Epithelial cell of prostate (primary cell): ENCODE measurements around the gene EMILIN2.

Source experiments
- DNase-seq: peaks from one replicate; pipeline ENCODE4 v3.0.0-alpha.2; 2011; ENCODE audit warnings: low read depth, low spot score
- H3K27ac ChIP-seq: fragments of 450-650 bp; 2 replicates; pipeline ENCODE4 v1.5.1; 2017; ENCODE audit warnings: mild to moderate bottlenecking

The EMILIN2 gene

DNA sequence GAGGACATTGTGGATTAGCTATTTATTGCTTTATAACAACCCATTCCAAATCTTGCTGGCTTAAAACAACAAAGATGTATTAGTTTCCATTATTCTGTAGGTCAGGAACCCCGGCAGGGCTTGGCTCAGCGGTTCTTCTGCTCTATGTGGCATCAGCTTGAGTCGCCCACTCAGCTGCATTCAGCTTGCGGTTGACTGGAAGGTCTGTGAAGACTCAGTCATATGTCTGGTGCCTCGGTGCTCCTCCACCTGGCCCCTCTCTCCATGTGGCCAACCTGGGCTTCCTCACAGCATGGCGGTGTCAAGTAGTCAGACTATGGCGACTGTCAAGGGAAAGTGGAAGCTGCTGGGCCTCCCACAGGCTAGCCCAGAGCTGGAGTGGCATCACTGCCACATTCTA lies 48.6 kb downstream of the EMILIN2 start:
- no peak for DNase-seq
- H3K27ac ChIP-seq: no peak overlapping the region

DNA sequence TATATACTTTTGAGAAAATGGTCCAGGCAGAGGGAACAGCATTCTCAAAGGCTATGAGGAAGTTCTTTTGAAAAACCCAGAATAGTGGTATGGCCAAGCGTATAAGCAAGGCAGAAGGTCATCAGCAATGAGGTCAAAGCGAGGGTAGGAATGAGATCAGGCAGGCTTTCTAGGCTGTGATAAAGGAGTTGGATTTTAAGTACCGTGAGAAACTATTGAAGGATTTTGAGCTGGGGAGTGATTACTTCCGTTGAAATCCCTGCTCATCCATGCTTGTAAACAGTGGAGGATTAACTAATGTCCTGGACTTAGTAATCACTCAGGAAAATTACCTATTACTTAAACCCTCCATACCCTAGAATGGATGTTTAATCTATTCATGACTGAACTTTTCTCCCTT lies 50.2 kb downstream of the EMILIN2 start:
- H3K27ac ChIP-seq: no peak overlapping the region
- no peak for DNase-seq

- no peak overlapping the region for H3K27ac ChIP-seq
These were observed 50.8 kb downstream of the EMILIN2 start for GRCh38 chr18:2897448-2898185.

GRCh38 chr18:2898186-2898640 lies 51.4 kb downstream of the EMILIN2 start:
- DNase-seq: no peak
- no peak overlapping the region for H3K27ac ChIP-seq

More at GRCh38 chr18:2897448-2898185, 50.8 kb downstream of the EMILIN2 start:
- no peak for DNase-seq

DNA sequence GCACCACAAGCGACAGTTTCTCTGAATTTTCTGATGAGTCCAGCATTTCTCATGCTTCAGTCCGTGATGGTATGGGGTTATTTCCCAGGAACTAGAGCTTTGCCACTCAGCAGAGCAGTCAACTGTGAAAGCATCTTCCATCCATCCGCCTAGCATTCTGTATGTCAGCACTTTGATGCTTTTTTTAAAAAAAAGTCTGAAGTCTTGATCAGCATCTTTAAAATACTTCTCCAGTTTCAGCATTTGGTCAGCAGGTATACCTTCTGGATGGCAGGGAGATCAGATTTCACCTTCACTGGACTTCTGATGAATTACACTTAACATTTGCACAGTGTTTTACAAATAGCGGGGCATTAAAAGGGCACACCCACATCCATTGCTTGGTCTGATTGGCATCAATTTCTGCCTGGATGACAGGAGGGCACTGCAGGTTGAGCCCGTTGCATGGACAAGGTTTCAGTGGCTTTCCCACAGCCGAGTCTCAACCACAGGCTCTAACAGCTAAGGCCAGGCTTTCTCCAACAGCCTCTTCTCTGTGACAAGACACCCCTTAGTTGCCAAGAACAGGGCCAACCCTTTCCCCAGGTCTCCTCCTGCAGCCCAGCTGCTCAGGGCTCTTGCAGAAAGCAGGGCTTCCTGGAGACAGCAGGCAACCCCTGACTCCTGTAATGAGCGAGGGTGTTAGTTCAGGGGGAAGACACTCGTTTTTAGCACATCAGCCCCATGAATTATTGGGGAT lies 54.0 kb downstream of the EMILIN2 start:
- H3K27ac ChIP-seq: no peak overlapping the region
- no peak for DNase-seq

DNA sequence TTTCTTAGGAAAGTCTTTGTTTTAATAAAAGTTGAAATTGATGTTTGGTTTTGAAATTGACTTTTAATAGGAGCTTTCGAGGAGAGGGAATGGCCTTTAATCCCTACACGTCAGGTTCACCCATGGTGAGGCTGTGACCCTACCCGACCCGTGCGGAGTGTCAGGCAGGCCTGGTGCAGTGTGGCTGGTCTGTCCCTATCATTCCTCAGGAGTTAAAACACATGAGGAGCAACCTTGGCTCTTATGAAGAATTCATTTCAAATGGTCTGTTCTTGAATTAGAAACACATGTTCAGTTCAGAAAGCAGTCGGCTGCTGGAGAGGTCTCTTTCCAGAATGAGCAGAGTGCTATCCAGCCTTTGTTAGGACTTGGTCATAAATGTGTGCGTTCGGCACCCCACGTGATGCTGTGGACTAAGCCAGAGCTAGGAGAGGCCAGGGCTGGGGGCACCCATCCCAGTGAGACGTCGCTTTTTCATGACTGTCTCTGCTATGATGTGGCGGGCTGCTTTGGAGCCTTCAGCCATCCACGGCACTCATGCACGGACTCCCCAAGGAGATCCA lies 54.7 kb downstream of the EMILIN2 start:
- H3K27ac ChIP-seq: no peak overlapping the region
- DNase-seq: no peak

- no peak for DNase-seq
- H3K27ac ChIP-seq: no peak overlapping the region
These were observed 55.5 kb downstream of the EMILIN2 start for GRCh38 chr18:2902327-2902726.

GRCh38 chr18:2903006-2903405 lies 56.2 kb downstream of the EMILIN2 start:
- DNase-seq: no peak
- no peak overlapping the region for H3K27ac ChIP-seq

GRCh38 chr18:2905854-2906703 lies 59.3 kb downstream of the EMILIN2 start:
- no peak overlapping the region for H3K27ac ChIP-seq
- DNase-seq: no peak

GRCh38 chr18:2906704-2907549 lies 60.1 kb downstream of the EMILIN2 start:
- no peak overlapping the region for H3K27ac ChIP-seq
- DNase-seq: no peak

DNA sequence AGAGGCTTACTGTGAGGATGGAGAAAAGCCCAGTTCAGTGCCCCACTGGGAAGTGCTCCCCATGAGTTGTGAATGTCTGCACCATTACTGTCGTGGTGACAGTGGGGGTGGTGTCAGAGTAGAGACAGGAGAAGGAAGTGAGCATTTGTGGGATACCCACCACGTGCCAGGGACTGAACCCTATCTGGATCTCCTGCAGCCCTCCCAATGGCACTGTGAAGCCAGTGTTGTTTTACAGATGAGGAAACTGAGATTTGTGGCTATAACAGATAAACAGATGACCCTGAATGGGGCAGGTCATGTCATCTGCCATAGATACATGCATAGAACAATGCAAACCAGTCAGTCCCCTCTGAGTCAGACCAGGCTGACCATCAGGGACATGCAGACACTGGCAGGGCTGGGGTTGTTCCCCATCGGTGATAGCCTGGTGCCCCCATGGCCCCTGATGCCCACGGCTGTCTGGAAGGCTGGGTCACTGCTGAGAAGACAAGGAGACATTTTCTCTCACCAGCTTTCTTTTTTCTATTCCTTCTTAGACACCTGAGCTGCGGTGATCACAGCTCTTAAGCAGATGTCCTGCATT lies 60.8 kb downstream of the EMILIN2 start:
- DNase-seq: no peak
- no peak overlapping the region for H3K27ac ChIP-seq

- DNase-seq: no peak
- H3K27ac ChIP-seq: no peak overlapping the region
These were observed 61.5 kb downstream of the EMILIN2 start for GRCh38 chr18:2908166-2908945.

- no peak overlapping the region for H3K27ac ChIP-seq
- no peak for DNase-seq
These were observed 62.1 kb downstream of the EMILIN2 start for GRCh38 chr18:2908946-2909335.

GRCh38 chr18:2909431-2910140 lies 62.8 kb downstream of the EMILIN2 start:
- DNase-seq: no peak
- no peak overlapping the region for H3K27ac ChIP-seq

- DNase-seq: no peak
- no peak overlapping the region for H3K27ac ChIP-seq
These were observed 63.5 kb downstream of the EMILIN2 start for GRCh38 chr18:2910261-2910660.

DNA sequence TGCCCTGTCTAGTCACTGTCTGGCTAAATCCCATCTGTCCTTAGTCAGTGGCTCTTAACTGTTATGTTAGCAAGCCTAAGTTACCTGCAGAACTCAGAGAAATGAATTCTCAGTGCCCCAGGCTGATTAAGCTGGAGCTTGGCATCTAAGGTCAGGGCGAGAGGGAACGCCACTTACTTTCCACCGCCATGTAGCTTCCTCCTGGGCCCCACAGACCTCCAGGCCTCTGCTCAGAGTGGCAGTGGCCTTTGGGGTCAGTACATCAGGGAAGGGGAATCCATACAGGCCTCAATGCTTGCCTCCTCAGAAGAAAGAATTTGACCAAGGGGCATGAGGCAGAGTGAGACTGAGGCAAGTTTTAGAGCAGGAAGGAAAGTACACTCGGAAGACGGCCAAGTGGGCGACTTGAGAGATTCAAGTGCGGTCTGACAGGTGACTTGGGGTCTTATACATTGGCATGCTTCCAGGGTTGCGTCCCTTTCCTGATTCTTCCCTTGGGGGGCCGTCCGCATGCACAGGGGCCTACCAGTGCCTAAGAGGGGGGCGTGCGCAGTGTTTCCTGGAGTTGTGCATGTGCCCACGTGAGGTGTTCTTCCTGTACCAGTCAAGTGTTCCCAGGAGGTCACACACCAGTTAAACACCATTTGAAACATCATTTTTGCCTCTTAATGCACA lies 64.1 kb downstream of the EMILIN2 start:
- no peak overlapping the region for H3K27ac ChIP-seq
- DNase-seq: no peak

GRCh38 chr18:2911533-2911932 lies 64.7 kb downstream of the EMILIN2 start:
- no peak for DNase-seq
- H3K27ac ChIP-seq: no peak overlapping the region
